Measurements from ENCODE around the gene ALOX12.
"Not testable (repeated sequence)": the region's sequence is repeated elsewhere in the genome, so short reads cannot be mapped to it uniquely, and the experiment has no call there.

The ALOX12 gene

GRCh38 chr17:6969323-6969726 is 26.5 kb upstream of the ALOX12 start:
- no peak for DNase-seq (ENCODE audit: low read depth)
- TF ChIP-seq, protein P1, sequence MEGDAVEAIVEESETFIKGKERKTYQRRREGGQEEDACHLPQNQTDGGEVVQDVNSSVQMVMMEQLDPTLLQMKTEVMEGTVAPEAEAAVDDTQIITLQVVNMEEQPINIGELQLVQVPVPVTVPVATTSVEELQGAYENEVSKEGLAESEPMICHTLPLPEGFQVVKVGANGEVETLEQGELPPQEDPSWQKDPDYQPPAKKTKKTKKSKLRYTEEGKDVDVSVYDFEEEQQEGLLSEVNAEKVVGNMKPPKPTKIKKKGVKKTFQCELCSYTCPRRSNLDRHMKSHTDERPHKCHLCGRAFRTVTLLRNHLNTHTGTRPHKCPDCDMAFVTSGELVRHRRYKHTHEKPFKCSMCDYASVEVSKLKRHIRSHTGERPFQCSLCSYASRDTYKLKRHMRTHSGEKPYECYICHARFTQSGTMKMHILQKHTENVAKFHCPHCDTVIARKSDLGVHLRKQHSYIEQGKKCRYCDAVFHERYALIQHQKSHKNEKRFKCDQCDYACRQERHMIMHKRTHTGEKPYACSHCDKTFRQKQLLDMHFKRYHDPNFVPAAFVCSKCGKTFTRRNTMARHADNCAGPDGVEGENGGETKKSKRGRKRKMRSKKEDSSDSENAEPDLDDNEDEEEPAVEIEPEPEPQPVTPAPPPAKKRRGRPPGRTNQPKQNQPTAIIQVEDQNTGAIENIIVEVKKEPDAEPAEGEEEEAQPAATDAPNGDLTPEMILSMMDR (IDR thresholded peaks at IDR 0.05; ENCODE audit: control insufficient read depth, extremely low read depth, insufficient read depth) = no peak
- no peak overlapping the region for H3K4me3 ChIP-seq (ENCODE audit: low read depth, low read length)

- H3K4me3 ChIP-seq (ENCODE audit: low read depth, low read length) = no peak overlapping the region
- DNase-seq (ENCODE audit: low read depth) = no peak
- TF ChIP-seq, protein P1 (IDR thresholded peaks at IDR 0.05; ENCODE audit: control insufficient read depth, extremely low read depth, insufficient read depth) = no peak
Measured at GRCh38 chr17:6970992-6971391, 24.9 kb upstream of the ALOX12 start.

- not testable (repeated sequence) for H3K4me3 ChIP-seq (ENCODE audit: low read depth, low read length); DNase-seq (ENCODE audit: low read depth)
Measured at GRCh38 chr17:6979440-6979839, 16.4 kb upstream of the ALOX12 start.

- no peak overlapping the region for H3K4me3 ChIP-seq (ENCODE audit: low read depth, low read length)
- TF ChIP-seq, protein P1 (IDR thresholded peaks at IDR 0.05; ENCODE audit: control insufficient read depth, extremely low read depth, insufficient read depth) = no peak
- no peak for DNase-seq (ENCODE audit: low read depth)
Measured at GRCh38 chr17:6981426-6981825, 14.4 kb upstream of the ALOX12 start.

GRCh38 chr17:6985266-6985665 is 10.6 kb upstream of the ALOX12 start:
- H3K4me3 ChIP-seq (ENCODE audit: low read depth, low read length) = no peak overlapping the region
- DNase-seq (ENCODE audit: low read depth) = no peak
- TF ChIP-seq, protein P1 (IDR thresholded peaks at IDR 0.05; ENCODE audit: control insufficient read depth, extremely low read depth, insufficient read depth) = no peak

DNA sequence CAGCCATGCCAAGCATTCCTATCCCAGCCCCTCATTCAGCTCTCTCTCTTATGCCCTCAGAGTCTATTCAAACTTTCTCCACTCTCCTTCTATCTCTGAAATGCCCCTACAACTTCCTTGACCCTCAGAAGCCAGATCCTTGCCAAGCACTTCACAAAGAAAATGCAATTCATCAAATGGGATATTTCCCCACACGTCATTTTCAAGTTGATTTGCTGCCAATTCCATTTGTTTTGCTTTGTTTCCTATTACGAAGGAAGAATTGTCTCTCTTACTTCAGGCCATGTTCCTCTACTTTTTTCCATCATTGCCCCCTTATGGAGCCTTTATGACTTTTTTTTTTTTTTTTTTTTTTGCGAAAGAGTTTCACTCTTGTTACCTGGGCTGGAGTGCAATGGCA is 9.2 kb upstream of the ALOX12 start:
- TF ChIP-seq, protein P1 (IDR thresholded peaks at IDR 0.05; ENCODE audit: control insufficient read depth, extremely low read depth, insufficient read depth) = no peak
- no peak for DNase-seq (ENCODE audit: low read depth)
- H3K4me3 ChIP-seq (ENCODE audit: low read depth, low read length) = no peak overlapping the region

GRCh38 chr17:6989779-6990178 is 6.1 kb upstream of the ALOX12 start:
- DNase-seq (ENCODE audit: low read depth) = no peak
- TF ChIP-seq, protein P1 (IDR thresholded peaks at IDR 0.05; ENCODE audit: control insufficient read depth, extremely low read depth, insufficient read depth) = no peak
- no peak overlapping the region for H3K4me3 ChIP-seq (ENCODE audit: low read depth, low read length)

DNA sequence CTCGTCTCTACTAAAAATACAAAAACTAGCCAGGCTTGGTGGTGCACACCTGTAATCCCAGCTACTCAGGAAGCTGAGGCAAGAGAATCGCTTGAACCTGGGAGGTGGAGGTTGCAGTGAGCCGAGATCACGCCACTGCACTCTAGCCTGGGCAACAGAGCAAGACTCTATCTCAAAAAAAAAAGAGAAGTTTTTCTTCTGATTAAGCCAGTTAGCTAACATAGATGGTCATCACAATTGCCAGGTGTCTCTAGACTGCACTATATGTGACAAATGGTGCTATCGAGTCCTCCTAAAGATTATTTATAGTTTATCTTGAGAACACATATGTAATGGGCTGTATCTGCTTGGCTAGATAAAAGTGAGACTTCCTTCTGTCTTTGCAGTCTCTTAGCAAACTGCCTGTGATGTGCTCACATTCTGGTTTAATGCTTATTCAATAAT is 2.2 kb upstream of the ALOX12 start:
- not testable (repeated sequence) for DNase-seq (ENCODE audit: low read depth); H3K4me3 ChIP-seq (ENCODE audit: low read depth, low read length)

Data from LNCaP clone FGC (cell line).